Naive thymus-derived CD4-positive, alpha-beta T cell (primary cell): Measurements from ENCODE around the gene TAF1B. TPM values are rescaled to one million over a fixed set of nuclear protein-coding genes. Genes with fewer than 3 reads are reported as not detected.

Experiments used
- ATAC-seq: fragments of 150-1000 bp; cut with Tn5 transposase; 2 replicates; pipeline ENCODE4 v1.10.0; 2021; ENCODE audit warnings: mild to moderate bottlenecking, moderate library complexity
- CTCF ChIA-PET: fragments of 350-600 bp; sonication (Branson Sonifier 250); formaldehyde crosslinking; loops from one replicate; lab custom pipeline; 2021; ENCODE audit warnings: antibody characterized with exemption; lab: Charles Lee
- POLR2A ChIA-PET: fragments of 350-600 bp; sonication (Branson Sonifier 250); formaldehyde crosslinking; loops from one replicate; lab custom pipeline; 2021; ENCODE audit warnings: antibody characterized with exemption, inconsistent platforms; lab: Charles Lee
- DNase-seq, 9 donors: peaks; one replicate each; pipeline versions ENCODE4 v3.0.0 to v3.0.0-alpha.2; 2020 to 2022; ENCODE audit warnings: mixed read lengths in 1 of 9
- H3K27ac ChIP-seq: one replicate; pipeline ENCODE4 v1.7.0; 2013; ENCODE audit warnings: mild to moderate bottlenecking, low read depth, low read length, moderate library complexity
- H3K27me3 ChIP-seq, 2 donors: one replicate each; pipeline ENCODE4 v1.7.0; 2013; ENCODE audit warnings: low read length in 2 of 2, mild to moderate bottlenecking in 2 of 2, moderate library complexity in 2 of 2; ENCODE audit not compliant: control insufficient read depth in 2 of 2, insufficient read depth in 2 of 2
- H3K36me3 ChIP-seq, 3 experiments: 1 replicate in 2 of 3; 2 replicates in 1 of 3; pipeline ENCODE4 v1.7.0; 2013; ENCODE audit warnings: low read length in 3 of 3, mild to moderate bottlenecking in 3 of 3, moderate library complexity in 1 of 3; ENCODE audit not compliant: insufficient read depth in 3 of 3, control insufficient read depth in 2 of 3
- H3K4me1 ChIP-seq, 2 donors: one replicate each; pipeline ENCODE4 v1.7.0; 2013; ENCODE audit warnings: low read length in 2 of 2, mild to moderate bottlenecking in 2 of 2, moderate library complexity in 1 of 2; ENCODE audit not compliant: control insufficient read depth in 2 of 2, insufficient read depth in 2 of 2
- H3K4me3 ChIP-seq: 2 replicates; pipeline ENCODE4 v1.7.0; 2013; ENCODE audit warnings: mild to moderate bottlenecking, low read length
- H3K9me3 ChIP-seq, 3 experiments: 1 replicate in 2 of 3; 2 replicates in 1 of 3; pipeline ENCODE4 v1.7.0; 2013; ENCODE audit warnings: low read length in 3 of 3; ENCODE audit not compliant: control insufficient read depth in 2 of 3
- H3K27ac Mint-ChIP-seq, 9 donors: one replicate each; pipeline ENCODE4 v1.8.0; 2020 to 2022; ENCODE audit warnings: mixed read lengths in 9 of 9, mild to moderate bottlenecking in 8 of 9, moderate library complexity in 5 of 9, inconsistent platforms in 2 of 9
- H3K27me3 Mint-ChIP-seq, 5 donors: one replicate each; pipeline ENCODE4 v1.8.0; 2021 to 2022; ENCODE audit warnings: mixed read lengths in 5 of 5, mild to moderate bottlenecking in 1 of 5
- H3K36me3 Mint-ChIP-seq, 5 donors: one replicate each; pipeline ENCODE4 v1.8.0; 2020 to 2022; ENCODE audit warnings: mixed read lengths in 5 of 5, mild to moderate bottlenecking in 3 of 5, inconsistent platforms in 1 of 5
- H3K4me1 Mint-ChIP-seq, 7 donors: one replicate each; pipeline ENCODE4 v1.8.0; 2020 to 2022; ENCODE audit warnings: mixed read lengths in 7 of 7, mild to moderate bottlenecking in 3 of 7, inconsistent platforms in 1 of 7
- H3K4me3 Mint-ChIP-seq, 10 donors: one replicate each; pipeline ENCODE4 v1.8.0; 2020 to 2022; ENCODE audit warnings: mild to moderate bottlenecking in 10 of 10, mixed read lengths in 10 of 10, moderate library complexity in 6 of 10, inconsistent platforms in 2 of 10
- H3K9me3 Mint-ChIP-seq, 11 donors: one replicate each; pipeline ENCODE4 v1.8.0; 2020 to 2022; ENCODE audit warnings: mixed read lengths in 11 of 11, mild to moderate bottlenecking in 4 of 11, inconsistent platforms in 1 of 11, moderate library complexity in 1 of 11
- intact Hi-C, 2 donors: fragments of 100-400 bp; cut with micrococcal nuclease; formaldehyde crosslinking; loops; one replicate each; pipeline ENCODE4 v1.15.1; 2023
- polyA plus RNA-seq, 2 donors: library from polyadenylated mRNA; unstranded; fragments of 300-500 nt; fragmentation: Illumina TruSeq; gene quantifications; one replicate each; pipeline ENCODE4 v1.2.3, GENCODE V29; 2021
- total RNA-seq, 6 experiments: library from RNA in 5 of 6; stranded (reverse) in 5 of 6; gene quantifications; 1 replicate in 5 of 6; 2 replicates in 1 of 6; pipeline ENCODE4 v1.2.3 and lab custom pipeline; 2021 to 2026

Gene TAF1B
- total and polyA plus RNA-seq, 7 experiments from 2014 or later, result 7.2 to 28.2 (median 16.0) TPM

DNA sequence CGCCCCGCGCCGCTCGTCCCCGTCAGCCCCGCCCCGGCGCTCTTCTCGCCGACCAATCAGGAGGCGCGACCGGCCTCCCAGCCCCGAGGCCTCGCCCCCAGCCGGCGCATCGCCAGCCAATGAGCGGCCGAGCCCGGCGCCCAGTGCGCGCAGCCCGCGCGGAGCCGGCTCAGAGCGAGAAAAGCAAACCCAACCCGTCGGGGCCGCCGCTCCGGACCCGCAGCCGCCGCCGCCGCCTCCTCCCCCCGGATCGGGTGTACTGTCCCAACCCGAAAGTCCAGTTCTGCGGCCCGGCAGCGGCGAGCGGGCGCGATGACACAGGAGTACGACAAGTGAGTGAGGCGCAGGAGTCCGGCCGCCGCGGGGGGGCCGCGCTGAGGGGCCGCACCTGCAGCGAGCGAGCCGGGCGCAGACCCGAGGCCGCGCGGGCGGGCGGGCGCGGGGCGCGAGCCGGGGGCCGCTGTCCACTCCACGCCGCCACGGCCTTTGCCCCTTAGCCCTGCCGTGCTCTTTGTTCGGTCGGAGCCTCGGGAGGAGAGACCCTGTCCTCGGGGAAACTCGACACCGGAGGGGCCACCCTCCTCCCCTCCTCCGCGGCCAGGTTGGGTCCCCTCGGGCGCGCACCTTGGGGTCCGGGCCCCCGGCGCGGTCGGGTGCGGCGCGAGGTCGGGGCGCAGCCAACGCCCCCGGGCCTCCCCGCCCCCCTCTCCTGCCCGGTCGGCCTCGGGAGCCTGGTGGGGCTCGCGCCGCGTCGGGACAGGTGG is 108.4 kb downstream of the TAF1B start, which contains the start of gene GRHL1:
Gene GRHL1 (plus strand): TSS at position 172 of the 764 bp plus-strand sequence. CDS start 141 bp downstream, at position 313.
- H3K36me3 ChIP-seq, result no peaks in the 10 kb centered on the region
- Mint-ChIP-seq H3K27me3 (peaks cover 19 to 75% (median 39%) of the 10 kb centered on the region in 5 donors), H3K36me3 (no peaks in the 10 kb centered on the region), H3K4me1 (peaks cover 0 to 13% (median 8%) of the 10 kb centered on the region in 7 donors), H3K9me3 (no peaks in the 10 kb centered on the region), H3K27ac (peak within 1 kb of the TSS in 7 of 9 donors; percentile 15 to 77 (median 56)), H3K4me3 (peak within 1 kb of the TSS; percentile 70 to 90 (median 86))
- peak within 1 kb of the TSS; percentile 63 for H3K27ac ChIP-seq
- DNase-seq, result peak; percentile 82 to 95 (median 90)
- peak; percentile 97 for ATAC-seq
- no peaks in the 10 kb centered on the region for H3K4me1 ChIP-seq
- ChIA-PET POLR2A (no interaction called here), CTCF (no interaction called here)
- H3K9me3 ChIP-seq, result no peaks in the 10 kb centered on the region
- intact Hi-C loops, result loop anchor here (1.0 to 10.0 kb wide), 12 partner anchors 33 to 1393 kb away; partner anchors contain the start of genes ODC1 (in 2 of the 2), TAF1B (in 2 of the 2), ADAM17 (in 1 of the 2) and HPCAL1 (in 1 of the 2)
- peak within 1 kb of the TSS; percentile 57 for H3K4me3 ChIP-seq
- no peaks in the 10 kb centered on the region for H3K27me3 ChIP-seq

DNA sequence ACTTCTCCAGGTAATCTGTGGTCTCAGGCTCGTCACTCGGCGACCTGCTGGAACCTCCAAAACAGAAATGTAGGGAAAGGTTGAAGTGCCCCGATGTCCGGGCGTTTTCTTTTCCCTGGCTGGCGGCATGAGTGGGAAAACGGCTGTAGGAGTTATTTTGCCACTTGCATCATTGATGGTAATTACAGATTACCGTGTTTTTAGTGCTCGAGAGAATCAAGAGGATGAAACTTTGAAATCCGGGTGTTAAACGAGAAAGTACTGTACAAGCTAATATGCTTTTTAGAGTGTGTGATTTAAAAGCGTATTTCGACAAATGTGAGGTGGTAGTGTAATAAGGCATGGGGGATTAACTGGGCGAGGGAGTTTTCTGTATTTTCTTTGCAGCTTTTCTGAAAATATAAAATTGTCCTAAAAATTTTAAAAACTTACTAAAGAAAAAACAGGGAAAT is 109.0 kb downstream of the TAF1B start:
- H3K9me3 Mint-ChIP-seq, result no peaks in the 10 kb centered on the region
- peak overlapping the region in 4 of 9 donors; percentile 3 to 62 (median 32) for H3K27ac Mint-ChIP-seq
- no peaks in the 10 kb centered on the region for H3K4me1 ChIP-seq
- peak overlapping the region; percentile 63 to 86 (median 78) for H3K4me3 Mint-ChIP-seq
- no peaks in the 10 kb centered on the region for H3K36me3 ChIP-seq
- ChIA-PET CTCF (no interaction called here), POLR2A (no interaction called here)
- DNase-seq (no peak), ATAC-seq (no peak)
- no peaks in the 10 kb centered on the region for H3K36me3 Mint-ChIP-seq
- peaks cover 23 to 70% (median 39%) of the 10 kb centered on the region in 5 donors for H3K27me3 Mint-ChIP-seq
- H3K4me1 Mint-ChIP-seq, result peaks cover 0 to 13% (median 8%) of the 10 kb centered on the region in 7 donors
- no peaks in the 10 kb centered on the region for H3K27me3 ChIP-seq
- intact Hi-C loops, result loop anchor here (2.0 to 10.0 kb wide), 5 partner anchors 110 to 1392 kb away; partner anchors contain the start of genes ODC1 (in 2 of the 2), ADAM17 (in 1 of the 2), ROCK2 (in 1 of the 2) and TAF1B (in 1 of the 2)
- H3K4me3 ChIP-seq, result peak overlapping the region; percentile 37
- H3K9me3 ChIP-seq, result no peaks in the 10 kb centered on the region
- H3K27ac ChIP-seq, result peak overlapping the region; percentile 35

DNA sequence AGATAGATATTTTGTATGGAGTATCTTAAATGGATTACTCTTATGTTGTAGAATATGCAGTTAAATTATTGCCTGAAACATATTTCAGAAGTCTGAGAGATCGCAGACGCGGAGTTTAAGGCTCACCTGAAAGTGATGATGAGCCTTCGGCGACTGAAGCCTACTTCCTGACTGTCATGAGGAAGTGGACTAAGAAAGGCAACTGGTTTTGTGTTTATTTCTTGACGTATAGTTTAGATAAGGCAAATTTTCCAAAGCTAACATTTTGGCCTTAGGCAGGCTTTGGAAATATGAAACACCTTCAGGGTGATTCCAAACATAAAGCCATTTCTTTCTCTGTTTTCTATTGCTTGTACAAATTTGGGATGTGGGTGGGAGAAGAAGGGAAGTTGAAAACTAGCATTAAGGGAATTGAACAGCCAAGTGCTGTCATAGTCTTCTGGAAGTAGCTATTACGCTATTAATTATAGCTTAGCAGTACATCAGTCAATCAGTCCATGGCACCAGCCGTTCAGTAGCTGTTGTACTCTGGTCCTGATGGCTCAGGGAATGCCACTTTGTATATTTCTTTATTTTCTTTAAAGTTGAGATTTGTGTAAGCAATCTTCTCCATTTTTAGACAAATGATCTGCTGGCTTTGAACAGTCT is 109.7 kb downstream of the TAF1B start:
- Histone ChIP-seq H3K27me3 (no peaks in the 10 kb centered on the region), H3K36me3 (no peaks in the 10 kb centered on the region), H3K4me3 (no peak overlapping the region), H3K27ac (no peak overlapping the region), H3K9me3 (no peaks in the 10 kb centered on the region), H3K4me1 (no peaks in the 10 kb centered on the region)
- H3K36me3 Mint-ChIP-seq, result no peaks in the 10 kb centered on the region
- peak overlapping the region; percentile 48 to 86 (median 71) for H3K4me3 Mint-ChIP-seq
- H3K27me3 Mint-ChIP-seq, result peaks cover 23 to 67% (median 43%) of the 10 kb centered on the region in 5 donors
- intact Hi-C loops, result loop anchor here (2.0 to 10.0 kb wide), 5 partner anchors 110 to 1392 kb away; partner anchors contain the start of genes ODC1 (in 2 of the 2), ADAM17 (in 1 of the 2), ROCK2 (in 1 of the 2) and TAF1B (in 1 of the 2)
- DNase-seq (no peak), ATAC-seq (no peak)
- no peaks in the 10 kb centered on the region for H3K9me3 Mint-ChIP-seq
- POLR2A ChIA-PET, result interaction anchor here (0.8 kb wide), 1 partner anchor 10 kb away, joined by 3 read pairs; no protein-coding TSS in a partner anchor
- CTCF ChIA-PET, result no interaction called here
- peaks cover 0 to 13% (median 8%) of the 10 kb centered on the region in 7 donors for H3K4me1 Mint-ChIP-seq
- H3K27ac Mint-ChIP-seq, result no peak overlapping the region

DNA sequence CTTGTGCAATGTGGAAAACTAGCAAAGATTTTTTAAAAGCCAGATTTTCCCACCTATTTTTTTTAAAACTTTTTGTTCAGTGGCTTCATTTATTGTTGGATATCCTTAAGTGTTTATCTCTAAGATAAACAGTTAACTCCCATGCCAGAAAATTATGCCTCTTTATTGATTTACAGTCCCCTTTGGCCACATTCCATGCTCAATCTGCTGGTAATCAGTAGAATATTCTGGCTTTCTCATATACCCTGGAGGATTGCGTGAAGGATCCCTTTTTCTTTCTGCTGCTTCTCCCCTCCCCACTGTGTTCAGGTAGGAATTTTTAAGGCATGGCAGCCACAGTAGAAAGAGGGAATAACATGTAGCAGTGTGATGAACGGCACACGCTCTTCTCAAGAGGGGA is 110.9 kb downstream of the TAF1B start:
- intact Hi-C loops, result loop anchor here (5.0 to 10.0 kb wide), 4 partner anchors 139 to 1391 kb away; partner anchors contain the start of genes ODC1 (in 2 of the 2), ADAM17 (in 1 of the 2) and ROCK2 (in 1 of the 2)

DNA sequence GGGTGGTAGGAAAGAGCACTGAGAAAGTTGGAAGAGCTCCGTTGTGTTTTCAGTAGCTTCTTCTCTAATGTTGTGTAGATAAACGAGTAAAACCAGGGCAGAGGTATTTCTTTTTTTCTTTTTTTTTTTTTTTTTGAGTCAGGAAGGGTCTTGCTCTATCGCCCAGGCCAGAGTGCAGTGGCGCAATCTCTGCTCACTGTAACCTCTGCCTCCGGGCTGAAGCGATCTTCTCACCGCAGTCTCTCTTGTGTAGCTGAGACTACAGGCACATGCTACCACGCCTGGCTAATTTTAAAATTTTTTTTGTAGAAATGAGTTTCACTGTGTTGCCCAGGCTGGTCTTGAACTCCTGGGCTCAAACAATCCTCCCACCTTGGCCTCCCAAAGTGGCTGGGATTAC is 114.8 kb downstream of the TAF1B start:
- intact Hi-C loops, result loop anchor here (10.0 kb wide), 2 partner anchors 143 to 1387 kb away; partner anchors contain the start of gene ROCK2 (in 1 of the 2)
- Histone ChIP-seq H3K9me3 (no peaks in the 10 kb centered on the region), H3K4me1 (no peaks in the 10 kb centered on the region), H3K27me3 (no peaks in the 10 kb centered on the region), H3K36me3 (no peaks in the 10 kb centered on the region), H3K4me3 (no peak overlapping the region), H3K27ac (no peak overlapping the region)
- Mint-ChIP-seq H3K9me3 (no peaks in the 10 kb centered on the region), H3K27ac (no peak overlapping the region), H3K4me1 (no peaks in the 10 kb centered on the region), H3K36me3 (no peaks in the 10 kb centered on the region), H3K4me3 (no peak overlapping the region), H3K27me3 (peaks cover 4 to 53% (median 17%) of the 10 kb centered on the region in 5 donors)
- ChIA-PET POLR2A (no interaction called here), CTCF (no interaction called here)
- ATAC-seq, result no peak
- no peak for DNase-seq

More for the DNA sequence above, 110.9 kb downstream of the TAF1B start:
- CTCF ChIA-PET, result no interaction called here
- Mint-ChIP-seq H3K9me3 (no peaks in the 10 kb centered on the region), H3K4me1 (peaks cover 0 to 13% (median 8%) of the 10 kb centered on the region in 7 donors), H3K36me3 (no peaks in the 10 kb centered on the region), H3K27ac (no peak overlapping the region), H3K4me3 (peak overlapping the region in 1 of 10 donors; percentile 17), H3K27me3 (peaks cover 23 to 61% (median 37%) of the 10 kb centered on the region in 5 donors)
- POLR2A ChIA-PET, result no interaction called here
- H3K4me3 ChIP-seq, result no peak overlapping the region
- ATAC-seq (no peak), DNase-seq (no peak)
- H3K36me3 ChIP-seq, result no peaks in the 10 kb centered on the region
- no peaks in the 10 kb centered on the region for H3K9me3 ChIP-seq
- H3K4me1 ChIP-seq, result no peaks in the 10 kb centered on the region
- no peaks in the 10 kb centered on the region for H3K27me3 ChIP-seq
- no peak overlapping the region for H3K27ac ChIP-seq

DNA sequence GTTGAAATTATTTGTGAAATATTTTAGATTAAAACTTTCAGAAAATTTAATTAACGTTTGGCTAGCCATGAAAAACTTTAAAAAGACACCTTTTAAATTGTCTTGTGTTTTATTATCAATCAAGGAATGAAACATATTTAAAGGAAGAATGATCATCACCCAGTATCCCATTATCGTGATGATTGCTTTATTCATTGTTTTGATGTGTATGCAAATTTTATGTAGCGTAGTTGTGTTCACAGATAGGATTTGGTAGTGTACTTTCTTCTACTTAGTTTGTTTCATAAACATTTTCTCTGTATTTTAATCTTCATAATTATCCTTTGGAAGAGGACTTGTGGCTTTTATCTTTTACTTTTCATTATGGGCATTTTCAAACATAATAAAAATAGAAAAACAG is 116.0 kb downstream of the TAF1B start:
- POLR2A ChIA-PET, result no interaction called here

More for the DNA sequence above, 116.0 kb downstream of the TAF1B start:
- H3K27me3 Mint-ChIP-seq, result peaks cover 4 to 41% (median 12%) of the 10 kb centered on the region in 5 donors
- Histone ChIP-seq H3K9me3 (no peaks in the 10 kb centered on the region), H3K27me3 (no peaks in the 10 kb centered on the region), H3K27ac (no peak overlapping the region), H3K4me1 (no peaks in the 10 kb centered on the region), H3K4me3 (no peak overlapping the region), H3K36me3 (no peaks in the 10 kb centered on the region)
- H3K36me3 Mint-ChIP-seq, result no peaks in the 10 kb centered on the region
- no peak overlapping the region for H3K27ac Mint-ChIP-seq
- ATAC-seq, result no peak
- intact Hi-C loops, result loop anchor here (10.0 kb wide), 2 partner anchors 144 to 1386 kb away; partner anchors contain the start of gene ROCK2 (in 1 of the 2)
- CTCF ChIA-PET, result no interaction called here
- no peaks in the 10 kb centered on the region for H3K9me3 Mint-ChIP-seq
- no peak for DNase-seq
- no peaks in the 10 kb centered on the region for H3K4me1 Mint-ChIP-seq
- H3K4me3 Mint-ChIP-seq, result no peak overlapping the region
